Adrenal gland (tissue), 5 donors: ENCODE results near the gene MID1.

Experiments
- CTCF ChIP-seq, 6 experiments: fragments of 450-650 bp in 4 of 6; fragments of 200-600 bp in 2 of 6; sonication (generic) in 1 of 6; IDR thresholded peaks; 1 replicate in 5 of 6; 2 replicates in 1 of 6; pipeline versions ENCODE4 v1.5.1 to v1.8.0; 2016 to 2021; ENCODE audit warnings: antibody characterized with exemption in 6 of 6, mild to moderate bottlenecking in 2 of 6, moderate library complexity in 1 of 6
- POLR2A ChIP-seq, 2 donors: fragments of 450-650 bp; IDR thresholded peaks; one replicate each; pipeline ENCODE4 v1.6.1; 2017; ENCODE audit warnings: antibody characterized with exemption in 2 of 2, mild to moderate bottlenecking in 2 of 2, moderate library complexity in 1 of 2
- donor health status: DM: no; HTN: no; CAD: no.

- TF ChIP-seq CTCF (IDR thresholded peaks at IDR 0.05) (no peak), POLR2A (IDR thresholded peaks at IDR 0.05) (no peak)
These were observed 138.1 kb downstream of the MID1 start for GRCh38 chrX:10482261-10482660.
